Heart right ventricle (tissue), 16 donors: ENCODE measurements around the gene LIPJ. TPM values are rescaled to one million over a fixed set of nuclear protein-coding genes. Genes with fewer than 3 reads are reported as not detected.

ENCODE experiments used
- ATAC-seq, 8 donors: fragments of 200-7000 bp; cut with Tn5 transposase; one replicate each; pipeline ENCODE4 v1.9.1; 2020; ENCODE audit warnings: mild to moderate bottlenecking in 8 of 8, moderate library complexity in 8 of 8, moderate number of reproducible peaks in 1 of 8
- DNase-seq, 2 donors: peaks; one replicate each; pipeline ENCODE4 v3.0.0-alpha.2; 2020
- H3K27ac ChIP-seq, 10 donors: fragments of 200-600 bp; sonication (generic) in 2 of 10; one replicate each; pipeline versions ENCODE4 v1.5.0 to v1.8.0; 2020 to 2022; ENCODE audit warnings: mild to moderate bottlenecking in 3 of 10
- H3K27me3 ChIP-seq, 7 donors: fragments of 200-600 bp; one replicate each; pipeline ENCODE4 v1.8.0; 2021 to 2022; ENCODE audit warnings: mild to moderate bottlenecking in 2 of 7
- H3K36me3 ChIP-seq, 9 donors: fragments of 200-600 bp; sonication (generic) in 1 of 9; one replicate each; pipeline versions ENCODE4 v1.5.0 to v1.8.0; 2020 to 2022; ENCODE audit warnings: mild to moderate bottlenecking in 2 of 9
- H3K4me1 ChIP-seq, 9 donors: fragments of 200-600 bp; sonication (generic) in 1 of 9; one replicate each; pipeline versions ENCODE4 v1.5.0 to v1.8.0; 2020 to 2022; ENCODE audit warnings: mild to moderate bottlenecking in 4 of 9
- H3K4me3 ChIP-seq, 10 donors: fragments of 200-600 bp; sonication (generic) in 2 of 10; one replicate each; pipeline versions ENCODE4 v1.5.0 to v1.8.0; 2020 to 2022; ENCODE audit warnings: mild to moderate bottlenecking in 7 of 10, moderate library complexity in 2 of 10
- H3K9me3 ChIP-seq, 11 donors: fragments of 200-600 bp in 10 of 11; sonication (generic) in 2 of 11; one replicate each; pipeline versions ENCODE4 v1.5.0 to v1.8.0; 2013 to 2022; ENCODE audit warnings: mild to moderate bottlenecking in 2 of 11, control low read depth in 1 of 11, moderate library complexity in 1 of 11
- WGBS, 2 donors: extraction: QIAGEN DNeasy Blood & Tissue Kit; methylation state at CpG; one replicate each; pipeline ENCODE4 v1.1.7; 2013; ENCODE audit warnings: inconsistent platforms in 1 of 2; 5-methylcytosine and 5-hydroxymethylcytosine counted together
- intact Hi-C, 10 donors: fragments of 100-400 bp; cut with DNase I; formaldehyde crosslinking; loops; one replicate each; pipeline versions ENCODE4 v1.11.1 to v1.14.2; 2022
- long read RNA-seq, 3 donors: library from polyadenylated mRNA; unstranded; transcript quantifications; one replicate each; pipeline ENCODE4 v2.0.0, GENCODE V29; 2020 to 2021
- polyA plus RNA-seq, 2 donors: library from polyadenylated mRNA; stranded (reverse); fragments of 200-250 nt; gene quantifications; one replicate each; pipeline ENCODE4 v1.2.3, GENCODE V29; 2013
- total RNA-seq, 10 donors: library from RNA; stranded (reverse); fragmentation: NEBNext Ultra II Directional in 3 of 10; extraction: Animal tissue kit (Norgen Biotek cat#: 25700) in 3 of 10; gene quantifications; one replicate each; pipeline versions ENCODE4 v1.2.1 to v1.2.4, GENCODE V29; 2021 to 2023
- TF ChIP-seq, protein P1 (sequence below), 9 donors: fragments of 200-600 bp; sonication (generic) in 2 of 9; IDR thresholded peaks; one replicate each; pipeline versions ENCODE4 v1.5.0 to v1.8.0; 2021 to 2022; ENCODE audit warnings: antibody characterized with exemption in 9 of 9, mild to moderate bottlenecking in 5 of 9, moderate library complexity in 1 of 9
- donor health status: Arrhythmogenic right ventricular cardiomyopathy.
- donor health status: ischemic (EF 13 %, LVEDD 7.1; RV severe dilation, severe dysfunction).
- donor health status: healthy with polysubstance abuse.
- donor health status: DM: no; HTN: yes; CAD: no.
- donor health status: DM: no; HTN: no; CAD: no.
- donor health status: ischemic (EF 25% LVEDD 6.9; RV normal size, moderate dysfunction).
- donor health status: ischemic (EF 25% LVEDD 5.7; RV mildly dilated, moderate dysfunction).
- donor health status: healthy.
- donor health status: DM: yes; HTN: yes; CAD: no.
- donor health status: Ischemic cardiomyopathy.
- donor health status: ischemic (EF 35%, LVEDD 5.7; RV mildly dilated, moderate dysfunction).
- donor health status: nonischemic (EF 11% LVEDD 7.7; RV severe dilation, severe dysfunction).
- donor health status: DM: yes; HTN: yes; CAD: no.
- donor health status: PGD.
- donor health status: ischemic (EF 29% LVEDD 5.4; RV normal size, mild dysfunction).
- donor health status: nonischemic (EF 23%, LVEDD 6.1; RV moderate dilation, normal function).

The LIPJ gene, protein sequence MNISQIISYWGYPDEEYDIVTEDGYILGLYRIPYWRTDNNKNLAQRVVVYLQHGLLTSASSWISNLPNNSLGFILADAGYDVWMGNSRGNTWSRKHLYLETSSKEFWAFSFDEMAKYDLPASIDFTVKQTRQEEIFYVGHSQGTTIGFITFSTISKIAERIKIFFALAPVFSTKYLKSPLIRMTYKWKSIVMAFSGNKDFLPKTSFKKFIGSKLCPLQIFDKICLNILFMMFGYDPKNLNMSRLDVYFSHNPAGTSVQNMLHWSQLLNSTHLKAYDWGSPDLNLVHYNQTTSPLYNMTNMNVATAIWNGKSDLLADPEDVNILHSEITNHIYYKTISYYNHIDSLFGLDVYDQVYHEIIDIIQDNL
- total RNA-seq = under 1 TPM in 4 of 10 donors, not detected in 6; 0.16 to 0.53 (median 0.31) TPM
- polyA plus RNA-seq = under 1 TPM; 0.01 to 0.37 TPM
- long read RNA-seq, donor 1 = 0 reads
- long read RNA-seq, donor 2 = 0 reads
- long read RNA-seq, donor 3 = 0 reads

DNA sequence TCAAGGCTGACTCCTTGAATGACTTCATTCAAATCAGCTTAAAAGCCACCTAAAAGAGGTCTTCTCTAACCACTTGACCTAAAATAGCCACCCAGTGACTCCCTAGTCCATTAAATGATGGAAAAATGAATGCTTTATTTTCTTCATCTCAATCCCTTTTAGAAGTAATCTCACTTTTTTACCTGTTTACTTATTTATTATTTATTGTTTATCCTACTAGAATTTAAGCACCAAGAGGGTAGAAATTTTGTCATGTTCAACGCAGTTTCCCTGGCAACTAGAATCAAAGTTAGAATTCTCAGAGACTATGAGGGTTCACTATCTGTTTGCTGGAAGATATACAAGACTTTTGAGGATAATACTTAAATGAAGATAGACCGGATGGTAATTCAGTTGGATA lies at the start of gene LIPJ:
Gene LIPJ (plus strand): TSS at position 301 of the 400 bp plus-strand sequence. CDS start 3,926 bp downstream, outside the sequence.
- WGBS, 2 donors = 87 to 89% methylated on average over 2 of the region's 2 CpGs
- Histone ChIP-seq H3K4me1 (peaks cover 0 to 11% (median 7%) of the 10 kb centered on the region in 9 donors), H3K36me3 (no peaks in the 10 kb centered on the region), H3K27me3 (peaks cover 0 to 4% (median 0%) of the 10 kb centered on the region in 7 donors), H3K9me3 (no peaks in the 10 kb centered on the region), H3K27ac (no peak within 1 kb of the TSS), H3K4me3 (no peak within 1 kb of the TSS)
- TF ChIP-seq, protein P1, sequence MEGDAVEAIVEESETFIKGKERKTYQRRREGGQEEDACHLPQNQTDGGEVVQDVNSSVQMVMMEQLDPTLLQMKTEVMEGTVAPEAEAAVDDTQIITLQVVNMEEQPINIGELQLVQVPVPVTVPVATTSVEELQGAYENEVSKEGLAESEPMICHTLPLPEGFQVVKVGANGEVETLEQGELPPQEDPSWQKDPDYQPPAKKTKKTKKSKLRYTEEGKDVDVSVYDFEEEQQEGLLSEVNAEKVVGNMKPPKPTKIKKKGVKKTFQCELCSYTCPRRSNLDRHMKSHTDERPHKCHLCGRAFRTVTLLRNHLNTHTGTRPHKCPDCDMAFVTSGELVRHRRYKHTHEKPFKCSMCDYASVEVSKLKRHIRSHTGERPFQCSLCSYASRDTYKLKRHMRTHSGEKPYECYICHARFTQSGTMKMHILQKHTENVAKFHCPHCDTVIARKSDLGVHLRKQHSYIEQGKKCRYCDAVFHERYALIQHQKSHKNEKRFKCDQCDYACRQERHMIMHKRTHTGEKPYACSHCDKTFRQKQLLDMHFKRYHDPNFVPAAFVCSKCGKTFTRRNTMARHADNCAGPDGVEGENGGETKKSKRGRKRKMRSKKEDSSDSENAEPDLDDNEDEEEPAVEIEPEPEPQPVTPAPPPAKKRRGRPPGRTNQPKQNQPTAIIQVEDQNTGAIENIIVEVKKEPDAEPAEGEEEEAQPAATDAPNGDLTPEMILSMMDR (IDR thresholded peaks at IDR 0.05) = no peak
- DNase-seq (no peak), ATAC-seq (no peak)
- intact Hi-C loops = loop anchor here in 1 of 10 donors (10.0 kb wide), 1 partner anchor 208 kb away; no protein-coding TSS in a partner anchor

DNA sequence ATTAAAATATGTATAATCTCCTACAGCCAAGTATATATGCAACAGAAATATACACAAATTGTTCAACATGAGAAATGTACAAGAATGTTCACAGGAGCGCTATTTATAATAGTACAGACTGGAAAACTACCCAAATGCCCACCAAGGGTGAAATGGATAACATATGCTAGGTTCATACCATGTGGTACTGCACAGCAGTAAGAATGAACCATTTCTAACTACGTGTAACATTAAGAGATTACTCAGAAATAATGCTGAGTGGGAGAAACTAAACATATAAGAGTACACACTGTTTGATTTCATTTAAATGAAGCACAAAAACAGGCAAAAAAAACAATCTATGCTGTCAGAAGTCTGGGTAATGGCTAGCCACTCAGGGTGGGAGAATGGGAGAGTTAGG lies 49.2 kb upstream of the LIPJ start:
- Histone ChIP-seq H3K9me3 (no peaks in the 10 kb centered on the region), H3K36me3 (no peaks in the 10 kb centered on the region)
- no peak for DNase-seq

DNA sequence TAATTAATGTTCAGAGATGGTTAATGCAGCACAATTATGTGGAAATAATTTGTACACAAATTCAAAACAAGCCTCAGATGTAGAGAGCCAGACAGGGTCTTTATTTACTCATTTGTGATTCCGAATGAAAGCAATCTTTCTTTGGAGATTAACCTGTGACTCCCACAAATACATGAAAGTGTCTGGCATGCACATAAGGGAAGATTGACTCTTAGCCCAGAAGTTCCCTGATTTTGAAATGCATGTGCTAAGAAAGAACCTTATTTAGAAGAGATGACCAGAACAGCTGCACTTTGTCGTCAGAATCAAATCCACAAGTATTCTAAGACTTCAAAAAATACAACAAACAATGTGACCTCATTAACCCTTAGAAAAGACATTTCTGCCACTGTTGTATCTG lies 48.5 kb upstream of the LIPJ start:
- DNase-seq (no peak), ATAC-seq (peak in 3 of 8 donors; percentile 36 to 62 (median 57))
- peak overlapping the region in 7 of 10 donors; percentile 0 to 51 (median 8) for H3K27ac ChIP-seq

More for the DNA sequence above, 49.2 kb upstream of the LIPJ start:
- TF ChIP-seq, protein P1 (IDR thresholded peaks at IDR 0.05) = no peak
- Histone ChIP-seq H3K4me3 (no peak overlapping the region), H3K27me3 (no peaks in the 10 kb centered on the region), H3K4me1 (peaks cover 0 to 11% (median 5%) of the 10 kb centered on the region in 9 donors), H3K27ac (peak overlapping the region in 3 of 10 donors; percentile 8 to 51 (median 50))
- 78 to 80% methylated on average over 2 of the region's 2 CpGs for WGBS, 2 donors
- intact Hi-C loops = no loop called here
- ATAC-seq = no peak

DNA sequence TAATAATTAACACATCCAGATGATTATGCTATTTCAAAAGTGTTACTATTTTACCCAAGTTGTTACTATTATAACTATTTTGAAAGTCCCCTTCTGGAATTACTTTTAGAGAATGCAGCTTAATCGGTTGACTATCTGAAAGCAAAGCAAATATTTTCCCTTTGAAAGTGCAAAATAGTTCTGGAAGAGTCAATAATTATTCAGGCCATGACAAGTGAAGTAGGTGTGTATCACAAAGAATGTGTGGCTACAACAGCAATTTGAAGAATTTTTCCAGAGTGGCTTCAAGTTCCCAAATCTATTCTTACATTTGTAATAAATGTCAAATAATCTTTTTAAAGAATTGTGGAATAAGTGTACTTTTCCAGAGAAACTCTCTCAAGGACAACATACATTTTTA lies 46.2 kb upstream of the LIPJ start:
- DNase-seq (no peak), ATAC-seq (no peak)
- H3K9me3 ChIP-seq = no peaks in the 10 kb centered on the region
- intact Hi-C loops = loop anchor here in 3 of 10 donors (10.0 kb wide), 3 partner anchors 126 to 396 kb away; no protein-coding TSS in a partner anchor
- WGBS, 2 donors = 75 to 80% methylated on average over 1 of the region's 1 CpG
- no peaks in the 10 kb centered on the region for H3K27me3 ChIP-seq
- TF ChIP-seq, protein P1 (IDR thresholded peaks at IDR 0.05) = no peak
- no peaks in the 10 kb centered on the region for H3K36me3 ChIP-seq
- peak overlapping the region in 1 of 10 donors; percentile 65 for H3K27ac ChIP-seq
- H3K4me3 ChIP-seq = no peak overlapping the region
- H3K4me1 ChIP-seq = peaks cover 0 to 13% (median 5%) of the 10 kb centered on the region in 9 donors

More for the DNA sequence above, 48.5 kb upstream of the LIPJ start:
- TF ChIP-seq, protein P1 (IDR thresholded peaks at IDR 0.05) = no peak
- Histone ChIP-seq H3K9me3 (no peaks in the 10 kb centered on the region), H3K4me1 (peaks cover 0 to 13% (median 5%) of the 10 kb centered on the region in 9 donors), H3K27me3 (no peaks in the 10 kb centered on the region), H3K4me3 (no peak overlapping the region), H3K36me3 (no peaks in the 10 kb centered on the region)
- intact Hi-C loops = no loop called here
- 16 to 27% methylated on average over 2 of the region's 2 CpGs for WGBS, 2 donors
